Ovary (tissue), 9 donors: ENCODE results near the gene SRL. TPM values are rescaled to one million over a fixed set of nuclear protein-coding genes. Genes with fewer than 3 reads are reported as not detected.

Source experiments
- DNase-seq, 5 donors: peaks; one replicate each; pipeline ENCODE4 v3.0.0-alpha.2; 2019 to 2020
- H3K27ac ChIP-seq, 2 donors: fragments of 200-600 bp; one replicate each; pipeline versions ENCODE4 v1.5.1 to v1.8.0; 2019 to 2022
- H3K27me3 ChIP-seq: fragments of 200-600 bp; one replicate; pipeline ENCODE4 v1.8.0; 2022
- H3K36me3 ChIP-seq: fragments of 200-600 bp; sonication (generic); one replicate; pipeline ENCODE4 v1.5.1; 2019
- H3K4me1 ChIP-seq: one replicate; pipeline ENCODE4 v1.8.1; 2013; ENCODE audit warnings: mild to moderate bottlenecking, moderate library complexity; ENCODE audit not compliant: insufficient read depth
- H3K4me3 ChIP-seq: fragments of 200-600 bp; sonication (generic); one replicate; pipeline ENCODE4 v1.5.1; 2017
- H3K9me3 ChIP-seq, 2 donors: fragments of 200-600 bp in 1 of 2; sonication (generic) in 1 of 2; one replicate each; pipeline versions ENCODE4 v1.5.1 to v1.8.1; 2013 to 2019; ENCODE audit warnings: mild to moderate bottlenecking in 1 of 2, moderate library complexity in 1 of 2
- CTCF ChIP-seq, 3 donors: fragments of 450-650 bp in 2 of 3; fragments of 200-600 bp in 1 of 3; IDR thresholded peaks; one replicate each; pipeline versions ENCODE4 v1.5.1 to v1.8.0; 2016 to 2022; ENCODE audit warnings: antibody characterized with exemption in 3 of 3, mild to moderate bottlenecking in 1 of 3
- EP300 ChIP-seq: sonication (generic); formaldehyde crosslinking; IDR thresholded peaks from one replicate; pipeline ENCODE4 v1.6.1; 2017; ENCODE audit warnings: antibody characterized with exemption
- POLR2A ChIP-seq: fragments of 450-650 bp; IDR thresholded peaks from one replicate; pipeline ENCODE4 v1.6.1; 2017; ENCODE audit warnings: antibody characterized with exemption, mild to moderate bottlenecking, moderate library complexity
- WGBS, 3 donors: extraction: QIAGEN DNeasy Blood & Tissue Kit in 1 of 3; methylation state at CpG; one replicate each; pipeline versions ENCODE4 v1.1.5 to v1.1.7; 2013 to 2017; 5-methylcytosine and 5-hydroxymethylcytosine counted together
- intact Hi-C, 4 donors: fragments of 100-400 bp; cut with DNase I; formaldehyde crosslinking; loops; one replicate each; pipeline versions ENCODE4 v1.11.0 to v1.15.1; 2022 to 2023
- polyA plus RNA-seq, 2 donors: library from polyadenylated mRNA; stranded (reverse); fragments of 200-250 nt in 1 of 2; fragments of 350-450 nt in 1 of 2; fragmentation: Illumina TruSeq in 1 of 2; extraction: RNeasy Lipid Tissue Mini Kit (QIAGEN cat#74804) in 1 of 2; gene quantifications; one replicate each; pipeline ENCODE4 v1.2.3, GENCODE V29; 2013 to 2014
- total RNA-seq, 7 donors: library from RNA; depleted of rRNA in 2 of 7; stranded (reverse); fragments of >200 nt in 2 of 7; fragmentation: NEBNext Ultra II Directional in 3 of 7; extraction: Animal tissue kit (Norgen Biotek cat#: 25700) in 3 of 7; gene quantifications; one replicate each; pipeline versions ENCODE4 v1.1.0 to v1.2.4, GENCODE V29; 2016 to 2023
- donor health status: DM: no; HTN: no; CAD: no; lungs with moderate emphysema.
- donor health status: DM: no; HTN: no; CAD: no.
- donor health status: Bipolar disorder and iron deficiency.
- donor health status: DM: yes; HTN: yes; CAD: no.
- donor health status: DM: no; HTN: no; CAD: no.
- donor health status: DM: yes; HTN: yes; CAD: no.

Gene SRL
- total and polyA plus RNA-seq, 9 donors = under 0.01 to 7.5 (median 1.0) TPM

GRCh38 chr16:4202615-4203345 lies 39.1 kb downstream of the SRL start:
- WGBS, 3 donors = 91 to 93% (median 93%) methylated on average over 21 of the region's 21 CpGs
- Histone ChIP-seq H3K9me3 (no peaks in the 10 kb centered on the region), H3K27me3 (no peaks in the 10 kb centered on the region), H3K4me1 (peaks cover 3% of the 10 kb centered on the region), H3K4me3 (no peak overlapping the region), H3K36me3 (no peaks in the 10 kb centered on the region), H3K27ac (no peak overlapping the region)
- no peak for TF ChIP-seq CTCF (IDR thresholded peaks at IDR 0.05)
- DNase-seq = no peak
- intact Hi-C loops = loop anchor here in 2 of 4 donors (5.0 kb wide), 3 partner anchors 50 to 130 kb away; no protein-coding TSS in a partner anchor

DNA sequence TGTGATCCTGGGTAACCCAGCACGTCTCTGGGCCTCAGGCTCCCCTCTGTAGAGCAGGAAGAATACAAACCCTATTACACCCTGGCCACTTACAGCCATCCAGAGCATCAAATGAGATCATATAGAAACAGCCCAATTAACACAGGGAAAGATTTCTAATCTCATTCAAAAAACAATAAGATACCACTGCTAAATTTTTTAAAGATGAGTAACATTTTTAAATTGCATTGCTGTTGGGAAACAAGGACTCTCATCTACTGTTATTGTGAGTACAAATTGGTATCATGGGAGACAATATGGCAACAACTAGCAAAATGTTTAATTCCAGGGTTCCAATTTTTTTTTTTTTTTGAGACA lies 41.1 kb downstream of the SRL start:
- intact Hi-C loops = loop anchor here in 3 of 4 donors (2.0 to 5.0 kb wide), 4 partner anchors 52 to 132 kb away; no protein-coding TSS in a partner anchor

GRCh38 chr16:4200000-4200780 lies 41.7 kb downstream of the SRL start:
- intact Hi-C loops = loop anchor here in 3 of 4 donors (2.0 to 10.0 kb wide), 5 partner anchors 45 to 132 kb away; partner anchors contain the start of gene SRL (in 1 of the 3)
- TF ChIP-seq CTCF (IDR thresholded peaks at IDR 0.05) = peak; percentile 46 to 76 (median 68)
- no peak for TF ChIP-seq EP300
- peaks cover 3% of the 10 kb centered on the region for H3K4me1 ChIP-seq
- no peak overlapping the region for H3K4me3 ChIP-seq
- H3K9me3 ChIP-seq = no peaks in the 10 kb centered on the region
- no peaks in the 10 kb centered on the region for H3K27me3 ChIP-seq
- H3K36me3 ChIP-seq = no peaks in the 10 kb centered on the region
- DNase-seq = peak; percentile 73 to 84 (median 75)
- H3K27ac ChIP-seq = no peak overlapping the region
- WGBS, 3 donors = 36 to 40% (median 37%) methylated on average over 15 of the region's 15 CpGs

More for the DNA sequence above, 41.1 kb downstream of the SRL start:
- no peak overlapping the region for H3K27ac ChIP-seq
- TF ChIP-seq EP300 = no peak
- no peaks in the 10 kb centered on the region for H3K36me3 ChIP-seq
- H3K4me3 ChIP-seq = no peak overlapping the region
- no peak for DNase-seq
- peaks cover 3% of the 10 kb centered on the region for H3K4me1 ChIP-seq
- WGBS, 3 donors = 70 to 95% (median 78%) methylated on average over 1 of the region's 1 CpG
- H3K27me3 ChIP-seq = no peaks in the 10 kb centered on the region
- no peaks in the 10 kb centered on the region for H3K9me3 ChIP-seq

- WGBS, 3 donors = 70 to 75% (median 74%) methylated on average over 4 of the region's 4 CpGs
- intact Hi-C loops = loop anchor here in 1 of 4 donors (10.0 kb wide), 1 partner anchor 46 kb away; the partner anchor contains the start of gene SRL
Measured at GRCh38 chr16:4198816-4199215, 43.1 kb downstream of the SRL start.

More at GRCh38 chr16:4198816-4199215, 43.1 kb downstream of the SRL start:
- Histone ChIP-seq H3K4me1 (peaks cover 3% of the 10 kb centered on the region), H3K4me3 (no peak overlapping the region), H3K27me3 (no peaks in the 10 kb centered on the region), H3K36me3 (no peaks in the 10 kb centered on the region), H3K9me3 (no peaks in the 10 kb centered on the region), H3K27ac (no peak overlapping the region)
- no peak for DNase-seq
- no peak for TF ChIP-seq EP300
- TF ChIP-seq CTCF (IDR thresholded peaks at IDR 0.05) = no peak
- no peak for TF ChIP-seq POLR2A
